HCT116 (cell line): ENCODE measurements around the gene SPATS2L. TPM values are rescaled to one million over a fixed set of nuclear protein-coding genes. Genes with fewer than 3 reads are reported as not detected.

Experiments used
- ATAC-seq: fragments of 200-7000 bp; cut with Tn5 transposase; 2 replicates; pipeline ENCODE4 v1.9.1; 2020; ENCODE audit warnings: mild to moderate bottlenecking, moderate library complexity
- BruUV-seq: library from RNA; stranded (reverse); fragments of 400-500 nt; replicated peaks from 2 replicates; lab custom pipeline; 2021; lab: Mats Ljungman, UMichigan
- CTCF ChIA-PET: fragments of 300-600 bp; sonication (Branson Sonifier 250); formaldehyde crosslinking; loops from one replicate; lab custom pipeline; 2021; ENCODE audit warnings: antibody characterized with exemption; lab: Charles Lee
- POLR2A ChIA-PET: fragments of 300-600, 350-600 bp; sonication (Branson Sonifier 250); formaldehyde crosslinking; loops from one replicate; lab custom pipeline; 2021; ENCODE audit warnings: antibody characterized with exemption; lab: Charles Lee
- RAD21 ChIA-PET, 2 experiments: fragments of 300-600 bp; sonication (Branson Sonifier 250); formaldehyde crosslinking; loops; one replicate each; lab custom pipeline; 2023; ENCODE audit warnings: low total read pairs in 2 of 2; ENCODE audit not compliant: uncharacterized antibody in 2 of 2, unreplicated experiment in 2 of 2, low non-redundant PET in 1 of 2; lab: Charles Lee
- DNase-seq: peaks from one replicate; pipeline ENCODE4 v3.0.0-alpha.2; 2010; ENCODE audit warnings: low read depth, low spot score
- H2AFZ ChIP-seq: fragments of 200-600 bp; shearing (Covaris generic), sonication (generic); 2 replicates; pipeline ENCODE4 v1.6.1; 2017; ENCODE audit warnings: low read depth, mixed run types, mixed read lengths, antibody characterized with exemption, low read length; ENCODE audit not compliant: poor library complexity, severe bottlenecking
- H3K27ac ChIP-seq: 2 replicates; pipeline ENCODE4 v1.5.1; 2012; ENCODE audit warnings: low read depth, low read length
- H3K27me3 ChIP-seq: fragments of 200-600 bp; sonication (generic); 2 replicates; pipeline ENCODE4 v1.6.1; 2016; ENCODE audit warnings: mixed run types, low read length, mixed read lengths; ENCODE audit not compliant: insufficient read depth
- H3K36me3 ChIP-seq, 2 experiments: fragments of 200-500 bp in 1 of 2; fragments of 200-600 bp in 1 of 2; sonication (Bioruptor generic) in 1 of 2; sonication (generic) in 1 of 2; 2 replicates each; pipeline versions ENCODE4 v1.5.1 to v1.6.1; 2014 to 2016; ENCODE audit warnings: low read length in 2 of 2, inconsistent platforms in 1 of 2, mixed read lengths in 1 of 2, mixed run types in 1 of 2; ENCODE audit not compliant: insufficient read depth in 2 of 2, control insufficient read depth in 1 of 2
- H3K4me1 ChIP-seq, 2 experiments: fragments of 200-600 bp in 1 of 2; sonication (generic) in 1 of 2; 2 replicates each; pipeline versions ENCODE4 v1.5.1 to v1.6.1; 2012 to 2017; ENCODE audit warnings: low read length in 2 of 2, inconsistent platforms in 1 of 2, mild to moderate bottlenecking in 1 of 2, mixed read lengths in 1 of 2, mixed run types in 1 of 2, moderate library complexity in 1 of 2; ENCODE audit not compliant: insufficient read depth in 2 of 2, control insufficient read depth in 1 of 2
- H3K4me2 ChIP-seq: fragments of 200-600 bp; sonication (generic); 2 replicates; pipeline ENCODE4 v1.6.1; 2017; ENCODE audit warnings: mixed run types, low read length, mixed read lengths
- H3K4me3 ChIP-seq, 2 experiments: fragments of 200-600 bp in 1 of 2; sonication (generic) in 1 of 2; replicated peaks in 1 of 2; 2 replicates each; pipeline ENCODE4 v1.5.1; 2011 to 2016; ENCODE audit warnings: low read length in 2 of 2, control low read depth in 1 of 2, low read depth in 1 of 2, mild to moderate bottlenecking in 1 of 2, mixed read lengths in 1 of 2, mixed run types in 1 of 2
- H3K79me2 ChIP-seq: fragments of 200-600 bp; sonication (generic); 2 replicates; pipeline ENCODE4 v1.6.1; 2017; ENCODE audit warnings: mild to moderate bottlenecking, mixed run types, low read length, moderate library complexity, mixed read lengths; ENCODE audit not compliant: insufficient read depth
- H3K9ac ChIP-seq: fragments of 200-600 bp; sonication (generic); 2 replicates; pipeline ENCODE4 v1.6.1; 2016; ENCODE audit warnings: low read length, mixed read lengths
- H3K9me2 ChIP-seq: fragments of 200-600 bp; sonication (generic), shearing (Covaris generic); 2 replicates; pipeline ENCODE4 v1.6.1; 2017; ENCODE audit warnings: mixed run types, mild to moderate bottlenecking, moderate library complexity; ENCODE audit not compliant: insufficient read depth
- H3K9me3 ChIP-seq, 2 experiments: fragments of 200-500 bp in 1 of 2; fragments of 200-600 bp in 1 of 2; sonication (Bioruptor generic) in 1 of 2; sonication (generic) in 1 of 2; 2 replicates each; pipeline ENCODE4 v1.6.1; 2014 to 2017; ENCODE audit warnings: low read length in 2 of 2, mixed read lengths in 2 of 2, inconsistent platforms in 1 of 2, low read depth in 1 of 2, mild to moderate bottlenecking in 1 of 2, mixed run types in 1 of 2, moderate library complexity in 1 of 2; ENCODE audit not compliant: control insufficient read depth in 1 of 2, insufficient read depth in 1 of 2
- H4K20me1 ChIP-seq: fragments of 200-600 bp; sonication (generic), shearing (Covaris generic); 2 replicates; pipeline ENCODE4 v1.6.1; 2017; ENCODE audit warnings: mixed run types, mild to moderate bottlenecking, moderate library complexity; ENCODE audit not compliant: insufficient read depth
- EGR1 ChIP-seq: IDR thresholded peaks from 2 replicates; pipeline ENCODE4 v1.6.1; 2012; ENCODE audit warnings: low read depth
- EZH2 ChIP-seq: fragments of 200-600 bp; sonication (generic); IDR thresholded peaks from 2 replicates; pipeline ENCODE4 v1.6.1; 2017; ENCODE audit warnings: antibody characterized with exemption, mixed run types
- FOSL1 ChIP-seq: IDR thresholded peaks from 2 replicates; pipeline ENCODE4 v1.6.1; 2012; ENCODE audit warnings: low read depth
- MAX ChIP-seq: IDR thresholded peaks from 2 replicates; pipeline ENCODE4 v1.6.1; 2012
- REST ChIP-seq: IDR thresholded peaks from 2 replicates; pipeline ENCODE4 v1.6.1; 2012; ENCODE audit warnings: low read depth
- SIN3A ChIP-seq: IDR thresholded peaks from 2 replicates; pipeline ENCODE4 v1.6.1; 2012; ENCODE audit warnings: low read depth
- SP1 ChIP-seq: IDR thresholded peaks from 2 replicates; pipeline ENCODE4 v1.6.1; 2012; ENCODE audit warnings: low read depth
- SRF ChIP-seq: IDR thresholded peaks from 2 replicates; pipeline ENCODE4 v1.6.1; 2012; ENCODE audit warnings: low read depth
- ZFX ChIP-seq: fragments of 450-650 bp; IDR thresholded peaks from 2 replicates; pipeline ENCODE4 v1.6.1; 2017
- ZNF274 ChIP-seq: fragments of 200-500 bp; sonication (Bioruptor generic); IDR thresholded peaks from 2 replicates; pipeline ENCODE4 v1.6.1; 2014; ENCODE audit warnings: mild to moderate bottlenecking, low read depth, low read length, inconsistent platforms
- intact Hi-C: fragments of 100-400 bp; cut with micrococcal nuclease; formaldehyde crosslinking; loops from 2 replicates; pipeline ENCODE4 v1.10.0; 2022
- total RNA-seq: library from RNA; stranded (reverse); gene quantifications from one replicate; pipeline ENCODE4 v1.2.1, GENCODE V29; 2021; ENCODE audit not compliant: unreplicated experiment

SPATS2L gene
- total RNA-seq, 1 experiment from 2014 or later = 87.1 TPM

GRCh38 chr2:200306931-200307723, 634 bp downstream of the SPATS2L start:
- Histone ChIP-seq H4K20me1 (no peaks in the 10 kb centered on the region), H3K4me3 (peak overlapping the region; percentile 63 to 64), H3K4me2 (peak overlapping the region; percentile 79), H3K36me3 (no peaks in the 10 kb centered on the region), H2AFZ (no peak overlapping the region), H3K9ac (peak overlapping the region; percentile 76), H3K9me2 (no peaks in the 10 kb centered on the region), H3K4me1 (peaks cover 37 to 70% of the 10 kb centered on the region in 2 experiments), H3K79me2 (peaks cover 50% of the 10 kb centered on the region), H3K27ac (peak overlapping the region; percentile 84), H3K27me3 (no peaks in the 10 kb centered on the region), H3K9me3 (no peaks in the 10 kb centered on the region)
- intact Hi-C loops = loop anchor here (5.0 kb wide), 1 partner anchor 165 kb away; no protein-coding TSS in a partner anchor
- DNase-seq = no peak
- BruUV-seq = no TSS peak
- peak; percentile 48 for ATAC-seq
- ChIA-PET POLR2A (interaction anchor here (1.7 kb wide), 1 partner anchor 99 kb away, joined by 6 read pairs; no protein-coding TSS in a partner anchor), CTCF (no interaction called here), RAD21 (interaction anchor here in 1 of 2 experiments (1.3 kb wide), 1 partner anchor 101 kb away, joined by 5 read pairs; no protein-coding TSS in a partner anchor)
- TF ChIP-seq MAX = no peak
- peak; percentile 42; the same call in 1 of the 2 replicates for TF ChIP-seq EGR1
- TF ChIP-seq ZFX = peak; percentile 90
- TF ChIP-seq SIN3A = no peak

GRCh38 chr2:200307724-200308545, 1.4 kb downstream of the SPATS2L start:
- BruUV-seq = TSS peak; percentile 38
- H2AFZ ChIP-seq = no peak overlapping the region

More at GRCh38 chr2:200307724-200308545, 1.4 kb downstream of the SPATS2L start:
- RAD21 ChIA-PET = no interaction called here
- no peaks in the 10 kb centered on the region for H3K9me3 ChIP-seq
- peak overlapping the region; percentile 79 for H3K4me2 ChIP-seq
- ATAC-seq (no peak), DNase-seq (no peak)
- CTCF ChIA-PET = no interaction called here
- POLR2A ChIA-PET = interaction anchor here (0.7 kb wide), 1 partner anchor 111 kb away, joined by 3 read pairs; no protein-coding TSS in a partner anchor
- no peaks in the 10 kb centered on the region for H3K27me3 ChIP-seq
- no peaks in the 10 kb centered on the region for H3K9me2 ChIP-seq
- peak overlapping the region; percentile 63 to 64 for H3K4me3 ChIP-seq
- peaks cover 58% of the 10 kb centered on the region for H3K79me2 ChIP-seq
- no peaks in the 10 kb centered on the region for H4K20me1 ChIP-seq
- peaks cover 30 to 62% of the 10 kb centered on the region in 2 experiments for H3K4me1 ChIP-seq
- no peak for TF ChIP-seq EZH2
- no peak for TF ChIP-seq SP1
- no peak for TF ChIP-seq ZNF274
- no peak for TF ChIP-seq REST
- no peak for TF ChIP-seq FOSL1
- TF ChIP-seq SRF = no peak
- no peaks in the 10 kb centered on the region for H3K36me3 ChIP-seq
- peak overlapping the region; percentile 76 for H3K9ac ChIP-seq
- intact Hi-C loops = loop anchor here (5.0 kb wide), 1 partner anchor 164 kb away; no protein-coding TSS in a partner anchor
- H3K27ac ChIP-seq = peak overlapping the region; percentile 84
